NCI-H446 (cell line): ENCODE results near the gene HOXD8.

Experiments
- DNase-seq, 2 experiments: peaks; one replicate each; lab custom pipeline; 2025; lab: John Stamatoyannopoulos, UW

The HOXD8 gene

GRCh38 chr2:176173567-176174381 is 44.3 kb downstream of the HOXD8 start:
- no peak for DNase-seq

GRCh38 chr2:176174382-176174823 is 44.9 kb downstream of the HOXD8 start:
- DNase-seq = no peak

GRCh38 chr2:176174824-176175708 is 45.6 kb downstream of the HOXD8 start:
- DNase-seq = no peak

GRCh38 chr2:176175709-176176607 is 46.5 kb downstream of the HOXD8 start:
- no peak for DNase-seq

GRCh38 chr2:176177580-176178037 is 48.1 kb downstream of the HOXD8 start:
- no peak for DNase-seq

- DNase-seq = peak in 1 of 2 experiments; percentile 28
These were observed 48.7 kb downstream of the HOXD8 start for GRCh38 chr2:176178038-176178756.

- no peak for DNase-seq
These were observed 49.3 kb downstream of the HOXD8 start for GRCh38 chr2:176178757-176179295.

GRCh38 chr2:176181551-176181950 is 52.0 kb downstream of the HOXD8 start:
- no peak for DNase-seq
